GM12801 (cell line): ENCODE results near the gene MS4A7.

Source experiments
- TF ChIP-seq, protein P1 (sequence below): IDR thresholded peaks from one replicate; pipeline ENCODE4 v1.5.1; 2011; ENCODE audit warnings: control low read depth; ENCODE audit not compliant: insufficient read length; ENCODE audit errors: extremely low read depth

Gene MS4A7

DNA sequence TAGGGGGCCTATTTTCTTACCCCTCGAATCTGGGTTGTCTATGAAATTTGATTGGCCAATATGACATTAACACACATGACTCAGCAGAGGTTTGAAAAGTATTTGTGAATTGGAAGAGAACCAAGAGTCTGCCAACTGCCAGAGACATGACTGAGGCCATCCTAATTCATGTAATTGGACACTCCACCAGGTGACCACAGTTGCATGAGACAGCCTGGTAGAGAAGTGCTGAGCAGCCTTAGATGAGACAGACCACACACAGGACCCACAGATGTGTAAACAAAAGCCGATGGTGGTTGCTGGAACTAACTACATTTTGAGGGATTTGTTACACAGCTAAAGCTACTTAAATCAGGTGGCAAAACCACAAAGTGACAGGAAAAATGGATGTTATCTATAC is 50.2 kb downstream of the MS4A7 start:
- TF ChIP-seq, protein P1, sequence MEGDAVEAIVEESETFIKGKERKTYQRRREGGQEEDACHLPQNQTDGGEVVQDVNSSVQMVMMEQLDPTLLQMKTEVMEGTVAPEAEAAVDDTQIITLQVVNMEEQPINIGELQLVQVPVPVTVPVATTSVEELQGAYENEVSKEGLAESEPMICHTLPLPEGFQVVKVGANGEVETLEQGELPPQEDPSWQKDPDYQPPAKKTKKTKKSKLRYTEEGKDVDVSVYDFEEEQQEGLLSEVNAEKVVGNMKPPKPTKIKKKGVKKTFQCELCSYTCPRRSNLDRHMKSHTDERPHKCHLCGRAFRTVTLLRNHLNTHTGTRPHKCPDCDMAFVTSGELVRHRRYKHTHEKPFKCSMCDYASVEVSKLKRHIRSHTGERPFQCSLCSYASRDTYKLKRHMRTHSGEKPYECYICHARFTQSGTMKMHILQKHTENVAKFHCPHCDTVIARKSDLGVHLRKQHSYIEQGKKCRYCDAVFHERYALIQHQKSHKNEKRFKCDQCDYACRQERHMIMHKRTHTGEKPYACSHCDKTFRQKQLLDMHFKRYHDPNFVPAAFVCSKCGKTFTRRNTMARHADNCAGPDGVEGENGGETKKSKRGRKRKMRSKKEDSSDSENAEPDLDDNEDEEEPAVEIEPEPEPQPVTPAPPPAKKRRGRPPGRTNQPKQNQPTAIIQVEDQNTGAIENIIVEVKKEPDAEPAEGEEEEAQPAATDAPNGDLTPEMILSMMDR = no peak

DNA sequence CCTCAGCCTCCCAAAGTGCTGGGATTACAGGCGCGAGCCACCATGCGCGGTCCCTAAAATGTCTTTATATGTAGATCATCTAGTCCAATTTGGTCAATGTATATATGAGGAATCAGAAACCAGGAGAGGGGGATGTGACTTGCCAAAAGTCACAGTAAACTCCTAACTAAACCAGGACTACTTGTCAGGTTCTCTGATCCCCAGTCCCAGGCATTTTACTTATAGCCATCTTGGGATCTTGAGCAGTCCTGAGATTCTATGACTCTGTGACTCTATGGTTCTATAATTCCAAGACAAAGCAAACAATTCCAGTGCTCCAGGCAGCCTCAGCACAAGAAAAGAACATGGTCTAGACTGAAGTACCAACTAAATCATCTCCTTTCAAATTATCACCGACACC is 50.9 kb downstream of the MS4A7 start, which contains the start of gene MS4A5:
Gene MS4A5 (plus strand): TSS at position 301 of the 400 bp plus-strand sequence. CDS start 103 bp downstream, outside the sequence.
- TF ChIP-seq, protein P1 = no peak

DNA sequence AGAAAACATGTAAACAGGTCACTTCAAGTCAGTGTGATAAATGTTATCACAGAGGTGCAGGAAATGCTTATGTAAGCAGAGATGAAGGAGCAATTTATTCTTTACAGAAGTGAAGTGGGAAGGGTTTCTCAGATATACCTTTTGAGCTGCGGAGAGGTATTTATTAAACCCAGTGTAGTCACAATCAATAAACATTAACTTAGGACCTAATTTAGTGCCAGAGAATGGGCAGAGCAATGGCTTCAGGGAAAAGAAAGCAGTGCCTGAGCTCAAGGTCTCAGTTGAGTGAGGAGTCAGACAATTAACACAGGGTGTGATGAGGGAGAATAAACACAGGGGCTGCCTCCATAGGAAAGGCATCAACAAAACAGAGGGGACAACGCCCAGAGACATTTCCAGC is 52.9 kb downstream of the MS4A7 start:
- TF ChIP-seq, protein P1 = no peak

DNA sequence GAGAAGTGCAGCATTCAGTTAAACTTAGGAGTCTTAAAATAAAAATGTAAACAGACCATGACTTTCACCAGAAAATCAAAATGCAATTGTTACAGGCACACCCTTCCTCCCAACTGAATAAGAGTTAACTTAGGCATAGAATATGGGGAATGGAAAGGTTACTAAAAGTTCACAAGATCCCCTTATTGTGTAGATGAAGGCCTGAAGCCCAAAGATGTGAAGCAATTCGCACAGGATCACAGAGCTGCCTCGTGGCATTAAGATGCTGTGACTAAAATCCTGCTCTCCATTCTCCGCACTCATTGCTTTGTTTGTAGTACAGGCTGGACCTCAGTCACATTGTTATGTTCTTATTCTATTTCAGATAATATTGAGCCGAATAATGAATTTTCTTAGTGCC is 55.1 kb downstream of the MS4A7 start:
- TF ChIP-seq, protein P1 = no peak
